ENCODE data around the gene NTHL1. TPM values are rescaled to one million over a fixed set of nuclear protein-coding genes. Genes with fewer than 3 reads are reported as not detected.
A peak's percentile ranks its signal among the peaks of the same experiment; 100 is the strongest.

The NTHL1 gene
- total and polyA plus RNA-seq, 2 of the 13 experiments (the other 11 are each of a cell fraction or from before 2014, with no cell fraction given) = 47.5 to 64.9 TPM

GRCh38 chr16:2009791-2010510, 37.7 kb downstream of the NTHL1 start, which contains the start of gene ZNF598 (continued):
- peak; percentile 44 for TF ChIP-seq AHDC1 (CRISPR knock-in tag; IDR thresholded peaks at IDR 0.05; ENCODE audit: borderline replicate concordance)
- TF ChIP-seq IKZF5 (CRISPR knock-in tag; IDR thresholded peaks at IDR 0.05) = peak; percentile 96
- TF ChIP-seq ZNF501 (CRISPR knock-in tag; IDR thresholded peaks at IDR 0.05) = peak; percentile 62
- peak; percentile 17; the same call in 1 of the 2 replicates for TF ChIP-seq NFYC (CRISPR knock-in tag; IDR thresholded peaks at IDR 0.05)
- peak; percentile 52 for TF ChIP-seq MED1 (CRISPR knock-in tag; IDR thresholded peaks at IDR 0.05)
- no peak for TF ChIP-seq CERS6 (CRISPR knock-in tag; IDR thresholded peaks at IDR 0.05)
- TF ChIP-seq SIN3A (IDR thresholded peaks at IDR 0.05; ENCODE audit: borderline replicate concordance, low read depth, low read length) = peak; percentile 39; the same call in 1 of the 2 replicates
- no peak for TF ChIP-seq HMG20B (CRISPR knock-in tag; conservative IDR thresholded peaks at IDR 0.05)
- no peak for TF ChIP-seq ZNF260 (CRISPR knock-in tag; IDR thresholded peaks at IDR 0.05; ENCODE audit: borderline replicate concordance, low read depth)
- TF ChIP-seq ZFP90 (CRISPR knock-in tag; IDR thresholded peaks at IDR 0.05; ENCODE audit: borderline replicate concordance) = peak; percentile 91
- TF ChIP-seq FOXC1 (CRISPR knock-in tag; IDR thresholded peaks at IDR 0.05; ENCODE audit: borderline replicate concordance) = peak; percentile 62; the same call in 1 of the 2 replicates
- TF ChIP-seq ZBTB7B (CRISPR knock-in tag; IDR thresholded peaks at IDR 0.05) = peak; percentile 23; the same call in 1 of the 2 replicates
- TF ChIP-seq SCMH1 (CRISPR knock-in tag; IDR thresholded peaks at IDR 0.05; ENCODE audit: borderline replicate concordance) = no peak
- TF ChIP-seq ZNF253 (CRISPR knock-in tag; IDR thresholded peaks at IDR 0.05; ENCODE audit: borderline replicate concordance) = no peak
- no peak for TF ChIP-seq ZNF10 (CRISPR knock-in tag; IDR thresholded peaks at IDR 0.05; ENCODE audit: borderline replicate concordance, low read depth)
- TF ChIP-seq THAP9 (CRISPR knock-in tag; IDR thresholded peaks at IDR 0.05; ENCODE audit: borderline replicate concordance) = peak; percentile 52; the same call in 1 of the 2 replicates
- TF ChIP-seq ZNF790 (CRISPR knock-in tag; IDR thresholded peaks at IDR 0.05; ENCODE audit: borderline replicate concordance) = peak; percentile 70; the same call in 1 of the 2 replicates
- TF ChIP-seq ZNF768 (CRISPR knock-in tag; IDR thresholded peaks at IDR 0.05) = peak; percentile 45; the same call in 1 of the 2 replicates
